Effector memory CD8-positive, alpha-beta T cell (primary cell): ENCODE measurements around the gene FRY.
A peak's percentile ranks its signal among the peaks of the same experiment; 100 is the strongest.

Experiments
- ATAC-seq: fragments of 150-1000 bp; cut with Tn5 transposase; replicated peaks from 2 replicates; pipeline ENCODE4 v1.10.0; 2021; ENCODE audit warnings: mild to moderate bottlenecking, moderate library complexity
- DNase-seq, 3 experiments: peaks; one replicate each; pipeline ENCODE4 v3.0.0; 2021
- H3K27ac Mint-ChIP-seq, 2 donors: one replicate each; pipeline ENCODE4 v1.8.0; 2022; ENCODE audit warnings: mild to moderate bottlenecking in 2 of 2, mixed read lengths in 2 of 2, moderate library complexity in 2 of 2
- H3K27me3 Mint-ChIP-seq, 2 donors: one replicate each; pipeline ENCODE4 v1.8.0; 2022; ENCODE audit warnings: mixed read lengths in 2 of 2
- H3K36me3 Mint-ChIP-seq: one replicate; pipeline ENCODE4 v1.8.0; 2022; ENCODE audit warnings: mild to moderate bottlenecking, moderate library complexity, mixed read lengths; ENCODE audit not compliant: insufficient read depth
- H3K4me1 Mint-ChIP-seq, 2 donors: one replicate each; pipeline ENCODE4 v1.8.0; 2022; ENCODE audit warnings: low read depth in 2 of 2, mixed read lengths in 2 of 2
- H3K4me3 Mint-ChIP-seq, 2 donors: one replicate each; pipeline ENCODE4 v1.8.0; 2022; ENCODE audit warnings: mild to moderate bottlenecking in 2 of 2, mixed read lengths in 2 of 2, moderate library complexity in 2 of 2
- H3K9me3 Mint-ChIP-seq, 2 donors: one replicate each; pipeline ENCODE4 v1.8.0; 2022; ENCODE audit warnings: mixed read lengths in 2 of 2

FRY gene

GRCh38 chr13:32001769-32002168 lies 29.8 kb upstream of the FRY start:
- no peaks in the 10 kb centered on the region for H3K27me3 Mint-ChIP-seq
- H3K36me3 Mint-ChIP-seq: peaks cover 2% of the 10 kb centered on the region
- no peaks in the 10 kb centered on the region for H3K9me3 Mint-ChIP-seq
- no peak for DNase-seq
- ATAC-seq: no peak
- no peaks in the 10 kb centered on the region for H3K4me1 Mint-ChIP-seq
- H3K27ac Mint-ChIP-seq: no peak overlapping the region
- no peak overlapping the region for H3K4me3 Mint-ChIP-seq

DNA sequence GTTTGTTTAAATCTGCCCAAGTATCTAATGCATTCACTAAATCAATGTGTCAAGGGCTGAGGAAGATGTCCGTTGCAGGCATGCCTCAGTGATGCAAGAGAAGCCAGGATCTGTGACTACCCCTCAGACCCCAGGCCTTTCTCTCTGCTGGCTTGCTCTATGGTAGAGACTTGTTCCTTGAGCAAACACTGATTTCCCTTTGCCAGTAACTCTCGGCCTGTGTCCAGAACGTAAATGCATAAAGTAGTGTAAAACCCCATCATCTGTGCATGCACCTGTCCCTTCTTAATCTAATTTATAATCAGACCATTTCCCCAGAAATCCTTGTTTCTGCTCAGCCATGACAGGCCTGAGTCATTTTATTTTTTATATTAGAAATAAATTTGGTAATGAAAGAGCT lies 28.7 kb upstream of the FRY start:
- H3K4me3 Mint-ChIP-seq: no peak overlapping the region
- H3K27ac Mint-ChIP-seq: no peak overlapping the region
- H3K4me1 Mint-ChIP-seq: no peaks in the 10 kb centered on the region
- H3K27me3 Mint-ChIP-seq: no peaks in the 10 kb centered on the region
- peaks cover 2% of the 10 kb centered on the region for H3K36me3 Mint-ChIP-seq
- DNase-seq (no peak), ATAC-seq (no peak)
- H3K9me3 Mint-ChIP-seq: no peaks in the 10 kb centered on the region

GRCh38 chr13:32007494-32007893 lies 24.1 kb upstream of the FRY start:
- Mint-ChIP-seq H3K36me3 (peaks cover 2% of the 10 kb centered on the region), H3K27me3 (no peaks in the 10 kb centered on the region), H3K27ac (no peak overlapping the region), H3K4me1 (no peaks in the 10 kb centered on the region), H3K9me3 (no peaks in the 10 kb centered on the region), H3K4me3 (no peak overlapping the region)
- DNase-seq: no peak
- no peak for ATAC-seq

- Mint-ChIP-seq H3K4me1 (no peaks in the 10 kb centered on the region), H3K27me3 (no peaks in the 10 kb centered on the region), H3K27ac (no peak overlapping the region), H3K9me3 (no peaks in the 10 kb centered on the region), H3K4me3 (no peak overlapping the region), H3K36me3 (peaks cover 2% of the 10 kb centered on the region)
- ATAC-seq (no peak), DNase-seq (no peak)
These were observed 22.9 kb upstream of the FRY start for GRCh38 chr13:32008518-32009175.

DNA sequence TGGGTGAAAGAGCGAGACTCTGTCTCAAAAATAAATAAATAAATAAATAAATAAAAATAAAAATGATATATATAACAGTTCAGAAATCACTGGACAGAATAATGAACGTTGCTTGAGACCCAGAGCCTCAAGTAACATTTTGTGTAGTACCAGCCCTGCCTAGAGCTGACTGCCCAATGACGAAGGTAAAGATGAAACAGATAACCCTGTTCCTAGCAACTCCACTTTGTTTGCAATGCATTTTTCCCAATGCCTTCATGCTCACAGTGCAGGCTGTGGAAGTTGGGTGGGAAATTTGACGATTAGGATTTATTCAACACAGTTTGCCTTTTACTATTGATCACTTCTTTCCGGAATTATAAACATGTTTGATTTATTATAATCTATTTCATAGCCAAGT lies 22.2 kb upstream of the FRY start:
- Mint-ChIP-seq H3K4me1 (no peaks in the 10 kb centered on the region), H3K9me3 (no peaks in the 10 kb centered on the region), H3K27ac (no peak overlapping the region), H3K27me3 (no peaks in the 10 kb centered on the region), H3K4me3 (no peak overlapping the region), H3K36me3 (peaks cover 2% of the 10 kb centered on the region)
- ATAC-seq (no peak), DNase-seq (no peak)

- H3K27me3 Mint-ChIP-seq: no peaks in the 10 kb centered on the region
- DNase-seq: no peak
These were observed 21.4 kb upstream of the FRY start for GRCh38 chr13:32010136-32010535.

GRCh38 chr13:32011971-32012370 lies 19.6 kb upstream of the FRY start:
- ATAC-seq (no peak), DNase-seq (no peak)
- H3K4me3 Mint-ChIP-seq: no peak overlapping the region
- no peaks in the 10 kb centered on the region for H3K9me3 Mint-ChIP-seq
- H3K36me3 Mint-ChIP-seq: no peaks in the 10 kb centered on the region
- H3K27ac Mint-ChIP-seq: no peak overlapping the region
- no peaks in the 10 kb centered on the region for H3K4me1 Mint-ChIP-seq
- no peaks in the 10 kb centered on the region for H3K27me3 Mint-ChIP-seq

More at GRCh38 chr13:32010136-32010535, 21.4 kb upstream of the FRY start:
- Mint-ChIP-seq H3K36me3 (no peaks in the 10 kb centered on the region), H3K27ac (no peak overlapping the region), H3K4me3 (no peak overlapping the region), H3K4me1 (no peaks in the 10 kb centered on the region), H3K9me3 (no peaks in the 10 kb centered on the region)
- ATAC-seq: no peak

GRCh38 chr13:32013181-32013580 lies 18.4 kb upstream of the FRY start:
- Mint-ChIP-seq H3K4me1 (no peaks in the 10 kb centered on the region), H3K36me3 (no peaks in the 10 kb centered on the region), H3K9me3 (no peaks in the 10 kb centered on the region), H3K4me3 (no peak overlapping the region), H3K27me3 (no peaks in the 10 kb centered on the region), H3K27ac (no peak overlapping the region)
- ATAC-seq (no peak), DNase-seq (no peak)

GRCh38 chr13:32016119-32016518 lies 15.5 kb upstream of the FRY start:
- H3K4me3 Mint-ChIP-seq: no peak overlapping the region
- H3K9me3 Mint-ChIP-seq: no peaks in the 10 kb centered on the region
- no peaks in the 10 kb centered on the region for H3K27me3 Mint-ChIP-seq
- no peak for DNase-seq
- no peak overlapping the region for H3K27ac Mint-ChIP-seq
- H3K36me3 Mint-ChIP-seq: no peaks in the 10 kb centered on the region
- no peaks in the 10 kb centered on the region for H3K4me1 Mint-ChIP-seq
- no peak for ATAC-seq

DNA sequence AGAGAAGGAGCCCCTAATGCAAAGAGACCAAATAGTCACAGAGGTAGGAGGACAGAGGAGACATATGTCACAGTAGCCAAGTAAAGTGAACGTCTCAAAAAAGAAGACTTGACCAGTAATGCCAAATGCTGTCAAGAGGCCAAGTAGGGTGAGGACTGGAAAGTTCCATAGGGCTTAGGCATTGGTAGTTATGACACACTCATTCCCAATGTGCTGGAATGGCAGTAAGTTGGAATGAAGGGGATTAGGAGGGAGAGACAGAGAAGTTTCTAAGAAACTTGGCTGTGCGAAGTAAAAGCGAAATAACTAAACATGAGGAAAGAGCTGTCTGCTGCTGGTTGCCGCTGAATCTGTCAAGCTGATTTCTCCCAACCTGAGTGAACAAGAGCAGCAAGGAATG lies 14.9 kb upstream of the FRY start:
- no peak overlapping the region for H3K4me3 Mint-ChIP-seq
- DNase-seq (no peak), ATAC-seq (no peak)
- H3K27ac Mint-ChIP-seq: no peak overlapping the region
- no peaks in the 10 kb centered on the region for H3K36me3 Mint-ChIP-seq
- H3K4me1 Mint-ChIP-seq: no peaks in the 10 kb centered on the region
- no peaks in the 10 kb centered on the region for H3K27me3 Mint-ChIP-seq
- H3K9me3 Mint-ChIP-seq: no peaks in the 10 kb centered on the region

- DNase-seq (no peak), ATAC-seq (no peak)
- Mint-ChIP-seq H3K27me3 (peaks cover 0 to 4% of the 10 kb centered on the region in 2 donors), H3K36me3 (no peaks in the 10 kb centered on the region), H3K4me1 (no peaks in the 10 kb centered on the region), H3K9me3 (no peaks in the 10 kb centered on the region), H3K27ac (no peak overlapping the region), H3K4me3 (no peak overlapping the region)
These were observed 14.1 kb upstream of the FRY start for GRCh38 chr13:32017474-32017873.

- no peak overlapping the region for H3K27ac Mint-ChIP-seq
- H3K9me3 Mint-ChIP-seq: no peaks in the 10 kb centered on the region
- H3K36me3 Mint-ChIP-seq: no peaks in the 10 kb centered on the region
- DNase-seq (peak in 2 of 3 experiments; percentile 4 to 6), ATAC-seq (no peak)
- H3K27me3 Mint-ChIP-seq: peaks cover 0 to 9% of the 10 kb centered on the region in 2 donors
- no peak overlapping the region for H3K4me3 Mint-ChIP-seq
- no peaks in the 10 kb centered on the region for H3K4me1 Mint-ChIP-seq
These were observed 11.9 kb upstream of the FRY start for GRCh38 chr13:32019612-32020233.

DNA sequence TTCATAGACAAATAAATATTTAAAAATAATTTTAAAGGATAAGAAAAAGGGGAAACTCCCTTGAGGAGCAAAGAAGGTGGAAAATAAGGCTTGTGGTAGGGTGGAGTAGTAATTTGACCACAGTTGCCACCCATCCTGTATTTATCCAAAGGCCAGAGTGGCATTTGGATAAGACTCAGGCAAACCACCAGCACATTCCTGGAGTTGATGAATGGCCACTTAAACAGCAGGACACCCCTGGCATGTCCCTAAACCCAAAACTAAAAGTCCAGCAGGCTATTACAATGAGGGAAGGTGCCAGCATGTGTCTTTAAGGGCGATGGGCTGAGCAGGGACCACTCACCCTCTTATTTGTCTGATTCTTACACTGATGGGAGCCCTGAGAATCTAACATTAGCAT lies 9.8 kb upstream of the FRY start:
- no peak for ATAC-seq
- no peak overlapping the region for H3K4me3 Mint-ChIP-seq
- H3K36me3 Mint-ChIP-seq: no peaks in the 10 kb centered on the region
- no peak for DNase-seq
- no peaks in the 10 kb centered on the region for H3K4me1 Mint-ChIP-seq
- peaks cover 0 to 9% of the 10 kb centered on the region in 2 donors for H3K27me3 Mint-ChIP-seq
- H3K27ac Mint-ChIP-seq: no peak overlapping the region
- no peaks in the 10 kb centered on the region for H3K9me3 Mint-ChIP-seq

DNA sequence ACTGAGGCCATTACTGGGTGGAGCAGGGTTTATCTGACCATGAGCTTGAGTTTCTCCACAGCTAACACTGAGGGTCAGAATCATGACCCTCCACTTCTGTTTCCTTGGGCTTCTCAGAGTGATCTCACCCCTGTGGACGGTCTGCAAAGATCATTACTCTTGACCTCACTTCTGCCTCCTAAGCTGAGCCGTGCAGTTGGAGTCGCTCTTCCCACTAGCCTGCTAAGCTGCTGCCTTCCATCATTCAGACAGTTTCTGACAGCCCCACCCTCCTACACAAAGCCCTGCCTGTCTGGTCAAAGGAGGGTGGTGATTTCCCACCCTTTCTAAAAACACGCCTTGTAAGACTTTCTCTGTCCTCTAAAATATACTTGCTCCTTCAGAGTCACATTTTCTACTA lies 9.3 kb upstream of the FRY start:
- no peak for ATAC-seq
- Mint-ChIP-seq H3K27ac (no peak overlapping the region), H3K27me3 (peaks cover 0 to 9% of the 10 kb centered on the region in 2 donors), H3K36me3 (no peaks in the 10 kb centered on the region), H3K4me3 (no peak overlapping the region), H3K9me3 (no peaks in the 10 kb centered on the region), H3K4me1 (no peaks in the 10 kb centered on the region)
- no peak for DNase-seq
